ACC112 (cell line): ENCODE data around the gene FMNL2.
A peak's percentile ranks its signal among the peaks of the same experiment; 100 is the strongest.

Experiments used
- H2AFZ ChIP-seq: fragments of 200-600 bp; sonication (generic); one replicate; pipeline ENCODE4 v1.6.0; 2017; ENCODE audit warnings: antibody characterized with exemption, low read length; ENCODE audit not compliant: unreplicated experiment
- H3K27ac ChIP-seq: fragments of 200-600 bp; sonication (generic); 2 replicates; pipeline ENCODE4 v1.5.1; 2014; ENCODE audit warnings: low read depth, mild to moderate bottlenecking, antibody characterized with exemption, low read length, moderate library complexity
- H3K27me3 ChIP-seq: fragments of 200-600 bp; sonication (generic); 2 replicates; pipeline ENCODE4 v1.6.1; 2014; ENCODE audit warnings: mild to moderate bottlenecking, antibody characterized with exemption, low read length, moderate library complexity, mixed read lengths; ENCODE audit not compliant: insufficient read depth
- H3K36me3 ChIP-seq: fragments of 200-600 bp; sonication (generic); 2 replicates; pipeline ENCODE4 v1.6.1; 2016; ENCODE audit warnings: mild to moderate bottlenecking, antibody characterized with exemption, low read length, moderate library complexity, mixed read lengths; ENCODE audit not compliant: insufficient read depth
- H3K4me1 ChIP-seq: fragments of 200-600 bp; sonication (generic); one replicate; pipeline ENCODE4 v1.6.1; 2016; ENCODE audit warnings: low read length, mixed read lengths; ENCODE audit not compliant: insufficient read depth, unreplicated experiment, control insufficient read depth
- H3K4me3 ChIP-seq: fragments of 200-600 bp; sonication (generic); 2 replicates; pipeline ENCODE4 v1.5.1; 2014; ENCODE audit warnings: mild to moderate bottlenecking, low read depth, low read length
- H3K79me2 ChIP-seq: fragments of 200-600 bp; sonication (generic); one replicate; pipeline ENCODE4 v1.6.0; 2016; ENCODE audit warnings: low read length; ENCODE audit not compliant: control insufficient read depth, unreplicated experiment, insufficient read depth

FMNL2 gene

DNA sequence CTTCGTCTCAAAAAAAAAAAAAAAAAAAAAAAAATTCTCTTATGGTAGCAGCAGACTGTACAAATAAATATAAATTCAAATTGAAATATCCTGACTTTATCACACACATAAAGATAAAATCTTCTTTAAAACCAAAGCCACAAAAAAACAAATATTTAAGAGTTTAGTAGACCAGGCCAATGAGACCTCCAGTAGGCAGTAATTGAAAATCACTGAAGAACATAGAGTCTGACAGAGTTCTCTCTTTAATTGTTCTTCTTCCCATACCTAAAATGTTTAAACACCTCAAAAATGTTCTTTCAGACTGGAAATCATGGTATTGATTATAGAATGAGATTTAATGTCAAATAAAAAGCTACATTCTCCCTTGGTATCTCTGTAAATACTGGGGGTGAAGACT is 361.5 kb downstream of the FMNL2 start:
- Histone ChIP-seq H3K36me3 (peaks cover 16% of the 10 kb centered on the region), H3K4me3 (0 out of 2 replicates have a peak overlapping the region, but pooled peaks have one; percentile 17), H3K4me1 (peaks cover 33% of the 10 kb centered on the region), H3K27ac (peak overlapping the region; percentile 67), H3K27me3 (no peaks in the 10 kb centered on the region), H3K79me2 (peaks cover 75% of the 10 kb centered on the region), H2AFZ (no peak overlapping the region)
